ENCODE results near the gene DLL3.

The DLL3 gene

GRCh38 chr19:39554701-39555311 lies 56.1 kb downstream of the DLL3 start:
- DNase-seq (ENCODE audit: low read depth, low spot score), result no peak

DNA sequence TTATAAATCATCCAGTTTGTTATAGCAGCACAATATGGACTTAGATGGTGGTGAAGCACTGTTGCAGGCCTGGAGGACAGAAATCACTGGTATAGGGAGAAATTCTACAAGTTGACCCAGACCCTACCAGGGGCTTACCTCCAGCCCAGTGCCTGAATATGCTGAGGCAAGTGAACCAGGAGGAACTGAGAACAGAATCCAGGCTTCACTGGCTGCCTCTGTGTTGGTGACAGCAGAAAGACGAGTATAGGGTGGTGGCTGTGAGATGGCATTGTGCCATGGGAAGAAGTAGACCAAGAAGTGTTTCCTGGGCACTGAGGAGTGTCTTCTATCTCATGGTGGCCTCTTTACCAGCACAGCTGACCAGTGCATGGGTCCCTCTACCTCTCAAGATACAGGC lies 57.1 kb downstream of the DLL3 start:
- no peak for DNase-seq (ENCODE audit: low read depth, low spot score)
